GM12864 (cell line): Measurements from ENCODE around the gene PDE4D.

Experiments used
- DNase-seq: peaks from one replicate; pipeline ENCODE4 v3.0.0-alpha.2; 2011; ENCODE audit warnings: low read depth
- H3K4me3 ChIP-seq: 2 replicates; pipeline ENCODE4 v1.5.1; 2011; ENCODE audit warnings: mild to moderate bottlenecking, low read depth, low read length, control low read depth
- TF ChIP-seq, protein P1 (sequence below): IDR thresholded peaks from 2 replicates; pipeline ENCODE4 v1.5.1; 2011; ENCODE audit warnings: low read depth, mild to moderate bottlenecking, moderate library complexity, low read length, control low read depth, inconsistent platforms; ENCODE audit errors: missing control alignments

Gene PDE4D

DNA sequence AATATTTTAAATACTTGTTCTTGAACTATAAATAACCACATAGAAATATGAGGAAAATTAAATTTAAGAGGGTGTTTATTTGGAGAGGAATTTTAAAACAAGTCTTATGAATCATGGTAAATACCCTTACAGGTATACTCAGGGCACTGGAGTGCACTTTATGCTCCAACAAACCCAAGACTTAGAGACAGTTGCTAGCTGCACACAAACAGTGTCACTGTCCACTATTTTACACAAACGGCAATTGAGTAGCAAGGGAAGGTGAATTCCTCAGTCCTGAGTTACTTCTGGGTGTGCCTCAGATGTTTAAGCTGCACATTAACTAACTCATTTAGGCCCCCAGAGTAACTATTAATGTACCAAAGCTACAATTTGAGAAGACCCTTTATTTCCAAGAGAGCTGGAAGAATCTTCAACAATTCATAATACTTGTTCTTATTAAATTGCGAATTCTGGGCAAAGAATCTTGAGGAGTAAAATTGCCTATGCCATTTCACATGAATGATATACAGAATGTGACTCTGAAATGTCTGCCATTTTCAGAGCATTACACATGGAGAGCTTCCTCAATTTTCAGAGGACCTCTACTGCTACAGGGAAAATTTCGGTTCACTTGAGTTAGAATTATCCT, 371.2 kb downstream of the PDE4D start:
- TF ChIP-seq, protein P1, sequence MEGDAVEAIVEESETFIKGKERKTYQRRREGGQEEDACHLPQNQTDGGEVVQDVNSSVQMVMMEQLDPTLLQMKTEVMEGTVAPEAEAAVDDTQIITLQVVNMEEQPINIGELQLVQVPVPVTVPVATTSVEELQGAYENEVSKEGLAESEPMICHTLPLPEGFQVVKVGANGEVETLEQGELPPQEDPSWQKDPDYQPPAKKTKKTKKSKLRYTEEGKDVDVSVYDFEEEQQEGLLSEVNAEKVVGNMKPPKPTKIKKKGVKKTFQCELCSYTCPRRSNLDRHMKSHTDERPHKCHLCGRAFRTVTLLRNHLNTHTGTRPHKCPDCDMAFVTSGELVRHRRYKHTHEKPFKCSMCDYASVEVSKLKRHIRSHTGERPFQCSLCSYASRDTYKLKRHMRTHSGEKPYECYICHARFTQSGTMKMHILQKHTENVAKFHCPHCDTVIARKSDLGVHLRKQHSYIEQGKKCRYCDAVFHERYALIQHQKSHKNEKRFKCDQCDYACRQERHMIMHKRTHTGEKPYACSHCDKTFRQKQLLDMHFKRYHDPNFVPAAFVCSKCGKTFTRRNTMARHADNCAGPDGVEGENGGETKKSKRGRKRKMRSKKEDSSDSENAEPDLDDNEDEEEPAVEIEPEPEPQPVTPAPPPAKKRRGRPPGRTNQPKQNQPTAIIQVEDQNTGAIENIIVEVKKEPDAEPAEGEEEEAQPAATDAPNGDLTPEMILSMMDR: no peak
- no peak for DNase-seq
- no peak overlapping the region for H3K4me3 ChIP-seq

DNA sequence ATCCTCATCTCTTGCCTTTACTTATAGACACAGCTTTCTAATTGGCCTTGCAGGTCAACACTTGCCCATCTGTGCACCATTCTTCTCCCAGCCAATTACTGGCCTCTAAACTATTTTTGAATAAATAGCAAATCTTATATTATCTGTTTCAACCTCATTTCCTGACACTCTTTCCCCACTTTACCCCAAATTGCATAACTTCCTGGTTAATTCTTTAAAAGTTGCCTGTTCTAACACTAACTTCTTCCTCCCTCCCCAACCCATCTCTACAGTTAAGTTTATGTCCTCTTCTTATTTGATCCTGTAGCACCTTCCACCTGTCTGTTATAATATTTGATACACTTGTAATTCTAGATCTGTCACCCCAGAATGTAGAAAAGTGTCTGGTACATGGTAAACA, 372.1 kb downstream of the PDE4D start:
- no peak for DNase-seq
- TF ChIP-seq, protein P1: no peak
- H3K4me3 ChIP-seq: no peak overlapping the region

DNA sequence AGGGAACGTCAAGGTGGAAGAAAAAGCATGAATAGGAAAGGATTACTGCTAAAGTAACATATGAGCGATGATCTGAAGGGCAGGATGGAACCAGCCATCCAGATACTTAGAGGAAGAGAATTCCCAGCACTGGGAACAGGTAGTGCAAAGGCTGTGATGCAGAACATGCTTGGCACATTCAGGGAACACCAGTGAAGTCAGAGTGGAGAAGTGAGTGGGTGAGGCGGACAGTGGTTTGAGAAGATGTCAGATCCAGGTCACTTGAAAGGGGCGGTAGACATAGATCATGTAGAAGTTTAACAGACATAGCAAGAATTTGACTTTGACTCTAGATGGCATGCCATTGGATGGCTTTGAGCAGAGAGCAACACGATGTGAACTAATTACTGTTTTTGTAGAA, 374.2 kb downstream of the PDE4D start:
- TF ChIP-seq, protein P1: no peak
- no peak for DNase-seq
- H3K4me3 ChIP-seq: no peak overlapping the region

DNA sequence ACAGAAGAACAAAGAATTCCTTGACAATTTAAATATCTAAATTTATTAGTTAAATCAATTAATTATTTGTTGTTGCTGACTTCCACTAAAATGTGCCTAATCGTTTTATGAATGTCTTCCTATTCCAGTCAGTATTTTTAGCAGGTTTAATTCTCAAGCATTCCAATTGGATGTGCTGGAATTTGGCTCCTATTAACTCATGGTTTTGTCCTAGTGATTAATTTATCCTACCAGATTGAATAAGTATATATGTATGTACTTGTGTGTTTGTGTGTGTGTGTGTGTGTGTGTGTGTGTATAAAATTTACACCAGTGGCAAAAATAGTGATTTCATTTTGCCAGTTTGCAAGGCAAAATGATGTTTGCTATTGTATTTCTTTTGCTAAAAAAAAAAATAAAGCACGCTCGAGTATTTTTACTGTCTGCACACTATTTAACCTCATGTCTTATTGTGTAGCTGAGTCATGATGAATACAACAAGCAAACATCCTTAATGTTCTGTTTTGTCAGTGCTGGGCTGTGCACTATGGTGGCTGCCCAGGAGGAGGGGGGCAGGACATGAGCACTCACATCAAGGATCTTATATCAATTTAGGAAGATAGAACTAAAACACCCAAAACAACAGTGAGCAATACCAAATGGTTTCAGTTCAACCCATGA, 375.5 kb downstream of the PDE4D start:
- TF ChIP-seq, protein P1: no peak
- DNase-seq: no peak
- no peak overlapping the region for H3K4me3 ChIP-seq

DNA sequence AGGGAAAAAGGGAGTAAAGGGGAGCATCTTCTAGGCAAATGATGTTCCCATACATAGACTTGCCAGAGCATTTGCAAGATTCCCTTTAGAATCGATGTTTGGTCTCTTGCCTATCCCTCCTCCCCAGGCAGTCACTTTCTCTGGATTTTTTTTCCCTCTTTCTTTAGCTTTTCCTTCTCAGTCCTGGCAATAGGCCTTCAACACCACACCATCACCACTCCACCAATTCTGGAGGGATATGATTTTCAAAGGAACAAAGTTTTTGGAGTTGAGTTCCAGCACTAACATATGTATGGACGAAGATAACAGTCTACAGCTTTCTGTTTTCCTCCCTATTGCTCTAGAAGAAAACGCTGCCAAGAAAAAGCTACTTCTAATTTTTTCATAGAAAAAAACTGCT, 377.4 kb downstream of the PDE4D start:
- no peak for DNase-seq
- TF ChIP-seq, protein P1: no peak
- no peak overlapping the region for H3K4me3 ChIP-seq

DNA sequence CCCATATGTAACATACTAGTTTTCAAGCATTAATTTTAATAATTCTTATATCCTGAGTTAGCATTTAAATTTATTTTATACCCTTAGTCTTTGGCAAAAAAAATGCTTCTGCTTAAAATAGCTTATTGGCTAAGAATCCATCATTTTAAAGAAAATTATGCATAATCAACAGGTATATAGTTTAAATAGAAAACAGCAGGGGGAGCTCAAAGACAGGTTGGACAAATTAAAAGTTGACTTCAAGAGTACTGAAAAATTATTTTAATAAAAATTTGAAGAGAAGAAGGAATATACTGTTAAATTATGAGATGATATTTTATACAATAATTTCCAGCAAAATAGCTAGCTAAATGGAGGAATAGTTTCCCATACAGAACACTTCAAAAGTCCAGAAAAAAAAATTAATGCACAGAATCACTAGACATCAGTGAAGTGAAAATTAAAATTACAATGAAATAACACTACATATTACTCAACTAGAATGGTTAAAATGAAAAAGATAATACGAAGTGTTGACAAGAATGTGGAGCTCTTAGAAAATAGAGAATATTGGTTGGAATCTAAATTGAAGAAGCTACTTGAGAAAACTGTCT, 387.1 kb downstream of the PDE4D start:
- no peak overlapping the region for H3K4me3 ChIP-seq
- TF ChIP-seq, protein P1: no peak
- no peak for DNase-seq

DNA sequence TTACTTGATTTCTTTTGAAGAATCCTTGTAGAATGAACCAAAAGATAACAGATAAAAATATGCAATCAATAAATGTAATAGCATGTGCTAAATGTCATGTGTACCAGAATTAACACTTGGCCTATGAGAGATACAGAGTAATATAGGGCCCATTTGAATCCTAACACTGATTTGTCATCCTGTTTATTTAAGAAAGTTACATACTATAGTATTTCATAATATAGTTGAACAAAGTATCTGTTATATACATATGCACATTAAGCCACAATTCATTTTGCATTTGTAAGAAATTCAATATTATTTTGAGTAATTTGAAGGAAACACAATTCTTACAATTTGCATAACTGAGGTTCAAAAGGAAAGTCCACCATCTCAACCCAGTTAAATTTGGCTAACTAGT, 389.5 kb downstream of the PDE4D start:
- no peak for DNase-seq

More for the DNA sequence above, 389.5 kb downstream of the PDE4D start:
- H3K4me3 ChIP-seq: no peak overlapping the region
- TF ChIP-seq, protein P1: no peak
